DND-41 (cell line): ENCODE data around the gene VIPR1.

Experiments
- EZH2 ChIP-seq: IDR thresholded peaks from 3 replicates; pipeline ENCODE4 v1.6.1; 2012; ENCODE audit warnings: borderline replicate concordance, low read depth, mild to moderate bottlenecking, moderate library complexity, low read length, inconsistent platforms; ENCODE audit not compliant: severe bottlenecking
- TF ChIP-seq, protein P1 (sequence below): IDR thresholded peaks from 2 replicates; pipeline ENCODE4 v1.5.1; 2012; ENCODE audit warnings: borderline replicate concordance, low read length, moderate library complexity, mild to moderate bottlenecking; ENCODE audit not compliant: poor library complexity, severe bottlenecking; ENCODE audit errors: extremely low read depth

DNA sequence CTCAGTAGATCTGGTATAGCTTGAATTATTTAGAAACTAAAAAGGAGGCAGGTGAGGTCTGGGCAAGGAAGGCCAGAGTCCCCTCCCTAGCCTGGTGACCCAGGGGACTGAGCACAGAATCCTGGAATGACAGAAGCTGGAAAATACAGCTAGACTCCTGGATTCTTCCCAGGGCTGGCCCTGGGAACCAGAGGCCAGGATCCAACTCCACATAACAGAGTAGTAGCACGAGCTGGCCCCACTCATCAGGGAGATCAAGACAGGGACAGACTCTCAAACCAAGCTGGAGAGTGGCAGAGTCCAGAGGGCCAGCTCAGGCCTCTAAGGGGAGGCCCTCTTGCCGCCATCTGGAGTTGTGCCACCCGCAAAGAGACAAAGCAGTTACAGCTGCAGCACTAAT lies 10.7 kb downstream of the VIPR1 start:
- TF ChIP-seq, protein P1, sequence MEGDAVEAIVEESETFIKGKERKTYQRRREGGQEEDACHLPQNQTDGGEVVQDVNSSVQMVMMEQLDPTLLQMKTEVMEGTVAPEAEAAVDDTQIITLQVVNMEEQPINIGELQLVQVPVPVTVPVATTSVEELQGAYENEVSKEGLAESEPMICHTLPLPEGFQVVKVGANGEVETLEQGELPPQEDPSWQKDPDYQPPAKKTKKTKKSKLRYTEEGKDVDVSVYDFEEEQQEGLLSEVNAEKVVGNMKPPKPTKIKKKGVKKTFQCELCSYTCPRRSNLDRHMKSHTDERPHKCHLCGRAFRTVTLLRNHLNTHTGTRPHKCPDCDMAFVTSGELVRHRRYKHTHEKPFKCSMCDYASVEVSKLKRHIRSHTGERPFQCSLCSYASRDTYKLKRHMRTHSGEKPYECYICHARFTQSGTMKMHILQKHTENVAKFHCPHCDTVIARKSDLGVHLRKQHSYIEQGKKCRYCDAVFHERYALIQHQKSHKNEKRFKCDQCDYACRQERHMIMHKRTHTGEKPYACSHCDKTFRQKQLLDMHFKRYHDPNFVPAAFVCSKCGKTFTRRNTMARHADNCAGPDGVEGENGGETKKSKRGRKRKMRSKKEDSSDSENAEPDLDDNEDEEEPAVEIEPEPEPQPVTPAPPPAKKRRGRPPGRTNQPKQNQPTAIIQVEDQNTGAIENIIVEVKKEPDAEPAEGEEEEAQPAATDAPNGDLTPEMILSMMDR, result no peak
- TF ChIP-seq EZH2, result no peak
